ENCODE measurements around the gene MUTYH. TPM values are rescaled to one million over a fixed set of nuclear protein-coding genes. Genes with fewer than 3 reads are reported as not detected.
A peak's percentile ranks its signal among the peaks of the same experiment; 100 is the strongest.

Gene MUTYH
- total and polyA plus RNA-seq, 2 experiments from 2014 or later = 10.6 to 15.0 TPM

- H2AFZ ChIP-seq = no peak overlapping the region
- H3K4me2 ChIP-seq (ENCODE audit: unreplicated experiment) = no peak overlapping the region
- no peak overlapping the region for H3K27ac ChIP-seq
- in situ Hi-C loops (cut with MboI) = loop anchor here (25.0 kb wide), 1 partner anchor 480 kb away; the partner anchor contains the start of gene PTCH2
- H3K4me3 ChIP-seq = no peak overlapping the region
- H4K20me1 ChIP-seq (ENCODE audit: insufficient read depth) = no peaks in the 10 kb centered on the region
- H3K9ac ChIP-seq = no peak overlapping the region
- H3K9me2 ChIP-seq (ENCODE audit: insufficient read depth) = no peaks in the 10 kb centered on the region
- H3K36me3 ChIP-seq (ENCODE audit: low read depth) = no peaks in the 10 kb centered on the region
- H3K4me1 ChIP-seq (ENCODE audit: insufficient read depth) = no peaks in the 10 kb centered on the region
- H3F3A ChIP-seq (ENCODE audit: insufficient read depth) = no peaks in the 10 kb centered on the region
- DNase-seq = no peak
- TF ChIP-seq EZH2phosphoT487 (IDR thresholded peaks at IDR 0.05; ENCODE audit: insufficient read depth, low read depth) (no peak), EZH2 (IDR thresholded peaks at IDR 0.05; ENCODE audit: insufficient read depth, poor library complexity, severe bottlenecking) (no peak)
- H3K9me3 ChIP-seq (ENCODE audit: low read depth) = no peaks in the 10 kb centered on the region
- H3K79me2 ChIP-seq (ENCODE audit: insufficient read depth) = no peaks in the 10 kb centered on the region
- H3K27me3 ChIP-seq (replicated peaks; ENCODE audit: insufficient read depth) = no peaks in the 10 kb centered on the region
- 44 to 45% methylated on average over 4 of the region's 4 CpGs for WGBS, 2 experiments (ENCODE audit: low coverage in 1 of 2, low lambda C conversion rate in 2 of 2, missing lambda C conversion rate in 2 of 2)
These were observed 23.1 kb downstream of the MUTYH start for GRCh38 chr1:45317166-45317565.

GRCh38 chr1:45314266-45314665, 26.0 kb downstream of the MUTYH start:
- no peaks in the 10 kb centered on the region for H3K9me2 ChIP-seq (ENCODE audit: insufficient read depth)
- TF ChIP-seq EZH2 (IDR thresholded peaks at IDR 0.05; ENCODE audit: insufficient read depth, poor library complexity, severe bottlenecking) = no peak
- TF ChIP-seq EZH2phosphoT487 (IDR thresholded peaks at IDR 0.05; ENCODE audit: insufficient read depth, low read depth) = no peak
- no peaks in the 10 kb centered on the region for H3K36me3 ChIP-seq (ENCODE audit: low read depth)
- no peaks in the 10 kb centered on the region for H3K79me2 ChIP-seq (ENCODE audit: insufficient read depth)
- no peak overlapping the region for H3K9ac ChIP-seq
- H4K20me1 ChIP-seq (ENCODE audit: insufficient read depth) = no peaks in the 10 kb centered on the region
- H3F3A ChIP-seq (ENCODE audit: insufficient read depth) = no peaks in the 10 kb centered on the region
- no peaks in the 10 kb centered on the region for H3K4me1 ChIP-seq (ENCODE audit: insufficient read depth)
- H3K4me3 ChIP-seq = no peak overlapping the region
- in situ Hi-C loops (cut with MboI) = loop anchor here (25.0 kb wide), 1 partner anchor 477 kb away; the partner anchor contains the start of gene PTCH2
- H3K4me2 ChIP-seq (ENCODE audit: unreplicated experiment) = no peak overlapping the region
- no peak for DNase-seq
- no peaks in the 10 kb centered on the region for H3K9me3 ChIP-seq (ENCODE audit: low read depth)
- no peaks in the 10 kb centered on the region for H3K27me3 ChIP-seq (replicated peaks; ENCODE audit: insufficient read depth)
- no peak overlapping the region for H2AFZ ChIP-seq
- 69 to 79% methylated on average over 3 of the region's 3 CpGs for WGBS, 2 experiments (ENCODE audit: low coverage in 1 of 2, low lambda C conversion rate in 2 of 2, missing lambda C conversion rate in 2 of 2)
- no peak overlapping the region for H3K27ac ChIP-seq

- Histone ChIP-seq H4K20me1 (ENCODE audit: insufficient read depth) (no peaks in the 10 kb centered on the region), H3K9ac (peak overlapping the region; percentile 34), H3K27me3 (replicated peaks; ENCODE audit: insufficient read depth) (no peaks in the 10 kb centered on the region), H3K27ac (peak overlapping the region; percentile 51), H3K79me2 (ENCODE audit: insufficient read depth) (no peaks in the 10 kb centered on the region), H3K4me3 (no peak overlapping the region), H3K4me2 (ENCODE audit: unreplicated experiment) (peak overlapping the region; percentile 15), H3K36me3 (ENCODE audit: low read depth) (no peaks in the 10 kb centered on the region), H2AFZ (peak overlapping the region; percentile 83), H3F3A (ENCODE audit: insufficient read depth) (peaks cover 26% of the 10 kb centered on the region), H3K4me1 (ENCODE audit: insufficient read depth) (peaks cover 21% of the 10 kb centered on the region), H3K9me2 (ENCODE audit: insufficient read depth) (no peaks in the 10 kb centered on the region), H3K9me3 (ENCODE audit: low read depth) (no peaks in the 10 kb centered on the region)
- no peak for DNase-seq
- WGBS, 2 experiments (ENCODE audit: low coverage in 1 of 2, low lambda C conversion rate in 2 of 2, missing lambda C conversion rate in 2 of 2) = 65 to 70% methylated on average over 3 of the region's 3 CpGs
- in situ Hi-C loops (cut with MboI) = loop anchor here (25.0 kb wide), 1 partner anchor 470 kb away; the partner anchor contains the start of gene PTCH2
- no peak for TF ChIP-seq EZH2phosphoT487 (IDR thresholded peaks at IDR 0.05; ENCODE audit: insufficient read depth, low read depth)
- TF ChIP-seq EZH2 (IDR thresholded peaks at IDR 0.05; ENCODE audit: insufficient read depth, poor library complexity, severe bottlenecking) = no peak
These were observed 33.3 kb downstream of the MUTYH start for GRCh38 chr1:45306905-45307304.

- Histone ChIP-seq H3K79me2 (ENCODE audit: insufficient read depth) (no peaks in the 10 kb centered on the region), H3K36me3 (ENCODE audit: low read depth) (no peaks in the 10 kb centered on the region), H3K4me1 (ENCODE audit: insufficient read depth) (peaks cover 21% of the 10 kb centered on the region), H3K4me3 (peak overlapping the region; percentile 11; the same call in 1 of the 2 replicates), H3K27me3 (replicated peaks; ENCODE audit: insufficient read depth) (no peaks in the 10 kb centered on the region), H3K27ac (peak overlapping the region; percentile 51), H3K9me3 (ENCODE audit: low read depth) (no peaks in the 10 kb centered on the region), H3K4me2 (ENCODE audit: unreplicated experiment) (peak overlapping the region; percentile 15), H2AFZ (peak overlapping the region; percentile 83), H4K20me1 (ENCODE audit: insufficient read depth) (no peaks in the 10 kb centered on the region), H3F3A (ENCODE audit: insufficient read depth) (peaks cover 26% of the 10 kb centered on the region), H3K9ac (peak overlapping the region; percentile 34), H3K9me2 (ENCODE audit: insufficient read depth) (no peaks in the 10 kb centered on the region)
- TF ChIP-seq EZH2phosphoT487 (IDR thresholded peaks at IDR 0.05; ENCODE audit: insufficient read depth, low read depth) = no peak
- TF ChIP-seq EZH2 (IDR thresholded peaks at IDR 0.05; ENCODE audit: insufficient read depth, poor library complexity, severe bottlenecking) = no peak
- DNase-seq = peak; percentile 67
- in situ Hi-C loops (cut with MboI) = loop anchor here (25.0 kb wide), 1 partner anchor 469 kb away; the partner anchor contains the start of gene PTCH2
- 8 to 14% methylated on average over 8 of the region's 8 CpGs for WGBS, 2 experiments (ENCODE audit: low coverage in 1 of 2, low lambda C conversion rate in 2 of 2, missing lambda C conversion rate in 2 of 2)
These were observed 33.9 kb downstream of the MUTYH start for GRCh38 chr1:45306319-45306718.

All from GM23248 (cell line).